PC-3 (cell line): ENCODE data around the gene RALGDS.

ENCODE experiments used
- CTCF ChIP-seq: fragments of 300-600 bp; sonication (generic); conservative IDR thresholded peaks from 2 replicates; pipeline ENCODE4 v1.5.1; 2017; ENCODE audit warnings: antibody characterized with exemption, low read depth, mild to moderate bottlenecking, low read length
- EZH2phosphoT487 ChIP-seq: fragments of 300-600 bp; sonication (generic); IDR thresholded peaks from 2 replicates; pipeline ENCODE4 v1.6.1; 2018; ENCODE audit warnings: mild to moderate bottlenecking, antibody characterized with exemption, low read length, borderline replicate concordance

GRCh38 chr9:133060417-133060841, 60.6 kb downstream of the RALGDS start:
- TF ChIP-seq CTCF, result no peak
- TF ChIP-seq EZH2phosphoT487, result no peak
